HG02970 (cell line): Measurements from ENCODE around the gene CD40LG.

Experiments used
- ATAC-seq: cut with Tn5 transposase; IDR thresholded peaks from one replicate; pipeline ENCODE4 v1.9.1; 2021; ENCODE audit warnings: mild to moderate bottlenecking, moderate library complexity, moderate number of reproducible peaks; ENCODE audit not compliant: unreplicated experiment, low FRiP score

The CD40LG gene

GRCh38 chrX:136647677-136648360 is at the start of gene CD40LG:
CD40LG (plus strand) TSS chrX:136648158; CDS start chrX:136648249, 91 bp downstream.
- ATAC-seq, result no peak

DNA sequence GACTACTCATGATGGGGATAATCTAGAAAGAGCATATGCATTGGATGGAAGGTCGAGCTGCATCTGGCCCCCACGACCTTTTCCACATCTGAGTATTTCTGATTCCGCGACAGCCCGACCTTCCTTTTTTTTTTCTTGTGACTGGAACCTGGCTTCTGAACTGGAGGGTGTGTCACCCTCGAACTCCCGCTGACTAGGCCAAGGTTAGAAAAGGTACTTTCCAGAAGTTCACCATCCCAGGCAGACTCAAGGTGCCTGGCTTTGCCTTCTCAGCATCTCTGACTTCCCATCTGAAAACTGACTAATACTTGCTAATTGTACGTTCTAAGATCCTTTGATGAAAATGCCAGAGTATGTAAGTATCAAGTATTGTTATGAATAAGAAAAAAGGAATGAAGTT is 49.3 kb upstream of the CD40LG start:
- ATAC-seq, result no peak

DNA sequence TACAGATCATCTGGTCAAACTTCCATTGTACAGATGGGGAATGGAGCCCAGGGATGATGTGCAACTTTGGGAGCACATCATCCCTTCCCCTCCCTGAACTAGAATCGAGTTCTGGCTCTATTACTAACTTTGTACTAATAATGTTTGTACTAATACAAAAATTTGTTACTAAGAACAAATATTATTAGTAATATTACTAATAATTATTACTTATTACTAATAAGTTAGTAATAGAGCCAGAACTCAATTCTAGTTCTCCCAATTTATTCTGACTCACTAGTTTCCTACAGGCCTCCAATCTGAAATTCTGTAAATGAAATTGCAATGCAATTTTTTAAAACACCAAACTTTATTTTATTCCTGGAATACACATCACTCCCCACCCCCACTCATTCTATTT is 47.9 kb upstream of the CD40LG start:
- ATAC-seq, result no peak

GRCh38 chrX:136607236-136607635 is 40.7 kb upstream of the CD40LG start:
- ATAC-seq, result no peak

DNA sequence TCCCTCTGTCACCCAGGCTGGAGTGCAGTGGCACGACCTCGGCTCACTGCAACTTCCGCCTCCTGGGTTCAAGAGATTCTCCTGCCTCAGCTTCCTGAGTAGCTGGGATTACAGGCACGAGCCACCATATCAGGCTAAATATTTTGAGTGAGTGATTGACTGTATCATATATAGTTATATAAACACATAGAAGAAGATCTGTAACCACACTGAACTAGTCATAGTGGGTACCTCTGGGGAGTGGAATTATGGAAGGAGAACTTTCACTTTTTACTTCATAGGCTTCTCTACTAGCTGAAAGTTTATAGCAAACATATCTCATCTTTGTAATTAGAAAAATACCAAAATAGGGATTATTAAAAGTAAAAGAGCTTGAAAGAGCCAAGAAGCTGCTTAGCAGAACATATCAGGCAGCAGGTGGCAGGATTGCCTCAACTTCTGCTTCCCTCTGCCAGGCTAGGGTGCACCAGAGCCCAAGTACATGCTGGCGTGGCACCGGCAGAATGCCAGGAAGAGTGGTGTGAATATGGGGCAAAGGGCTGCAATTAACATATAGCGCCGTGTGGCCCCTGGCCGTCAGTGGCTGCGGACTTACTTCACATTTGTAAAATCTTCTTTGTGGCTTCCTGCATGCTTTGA is 39.5 kb upstream of the CD40LG start:
- ATAC-seq, result no peak

- peak; percentile 57 for ATAC-seq
Observed at GRCh38 chrX:136616987-136617685, 30.8 kb upstream of the CD40LG start.

DNA sequence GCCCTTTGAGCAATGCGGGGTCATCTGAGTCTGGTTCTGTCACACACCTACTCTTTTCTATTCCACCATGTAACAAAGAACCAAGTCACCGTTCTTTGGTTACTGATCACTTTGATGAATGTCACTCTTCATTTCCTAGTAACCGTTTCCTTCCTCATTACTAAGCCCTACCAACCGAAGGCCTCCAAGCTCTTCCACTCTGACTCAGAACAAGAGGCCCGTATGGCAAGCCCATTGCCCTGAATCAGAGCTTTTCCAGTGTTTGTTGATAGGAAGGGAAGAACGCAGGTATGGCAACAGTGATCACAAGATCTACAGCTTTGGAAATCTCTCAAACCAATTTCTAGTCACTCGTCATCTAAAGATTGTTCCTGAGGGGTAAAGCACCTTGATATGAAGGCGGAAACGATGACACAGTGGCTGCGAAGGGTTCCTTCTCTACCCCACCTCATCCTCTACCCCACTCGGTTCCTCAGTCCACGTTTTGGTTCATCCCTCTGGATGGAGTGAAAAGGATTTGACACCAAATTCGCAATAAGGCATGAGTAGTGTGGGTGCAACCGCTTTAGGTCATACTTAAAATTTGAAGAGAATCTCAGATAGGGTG is 28.0 kb upstream of the CD40LG start:
- no peak for ATAC-seq

DNA sequence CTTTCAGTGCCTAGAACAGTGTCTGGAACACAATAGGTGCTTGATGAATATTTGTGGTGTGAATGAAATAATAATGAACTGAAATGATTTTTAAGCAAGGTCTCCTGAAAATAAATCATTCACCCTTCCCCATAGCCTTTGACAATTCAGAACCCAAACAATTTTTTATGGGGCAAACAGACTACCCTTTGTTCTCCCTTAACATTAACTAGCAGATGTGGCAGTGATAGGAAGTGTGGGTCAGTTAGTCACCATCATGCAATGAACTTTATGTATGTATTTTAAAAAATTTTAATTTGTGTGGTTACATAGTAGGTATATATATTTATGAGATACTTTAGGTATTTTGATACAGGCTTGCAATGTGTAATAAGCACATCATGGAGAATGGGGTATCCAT is 27.2 kb upstream of the CD40LG start:
- no peak for ATAC-seq

DNA sequence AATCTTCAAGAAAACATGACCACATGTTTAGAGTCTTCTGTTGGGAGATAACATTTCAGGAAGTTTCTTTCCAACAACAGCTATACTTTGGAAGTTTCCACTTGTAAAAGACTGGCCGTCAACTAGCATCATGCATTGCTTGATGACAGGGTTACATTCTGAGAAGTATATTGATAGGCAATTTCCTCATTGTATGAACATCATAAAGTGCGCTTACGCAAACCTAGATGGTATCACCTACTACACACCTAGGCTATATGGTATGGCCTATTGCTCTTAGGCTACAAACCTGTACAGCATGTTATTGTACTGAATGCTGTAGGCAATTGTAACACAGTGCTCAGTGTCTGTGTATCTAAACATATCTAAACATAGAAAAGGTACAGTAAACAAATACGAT is 25.4 kb upstream of the CD40LG start:
- ATAC-seq, result no peak

- no peak for ATAC-seq
Observed at GRCh38 chrX:136623396-136623795, 24.6 kb upstream of the CD40LG start.

DNA sequence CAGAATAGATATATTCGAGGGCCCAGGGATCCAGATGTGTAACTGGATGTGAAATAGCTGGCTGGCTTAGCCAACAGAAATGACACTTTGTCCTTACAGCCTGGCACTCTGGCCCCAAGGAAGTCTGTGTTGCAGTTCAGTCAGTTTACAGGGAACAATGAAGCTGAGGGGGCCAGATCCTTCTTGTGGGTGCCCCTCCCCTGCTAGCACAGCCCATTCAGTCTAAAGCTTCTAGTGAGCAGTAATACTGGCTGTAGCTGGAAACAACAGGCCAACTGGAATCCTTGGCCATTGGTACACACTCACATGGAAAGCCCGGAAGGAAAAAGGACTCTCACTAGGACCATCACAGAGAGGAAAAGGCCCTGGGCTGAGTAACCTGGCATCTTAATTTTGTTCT is 22.7 kb upstream of the CD40LG start:
- ATAC-seq, result no peak

- no peak for ATAC-seq
Observed at GRCh38 chrX:136626237-136626636, 21.7 kb upstream of the CD40LG start.

DNA sequence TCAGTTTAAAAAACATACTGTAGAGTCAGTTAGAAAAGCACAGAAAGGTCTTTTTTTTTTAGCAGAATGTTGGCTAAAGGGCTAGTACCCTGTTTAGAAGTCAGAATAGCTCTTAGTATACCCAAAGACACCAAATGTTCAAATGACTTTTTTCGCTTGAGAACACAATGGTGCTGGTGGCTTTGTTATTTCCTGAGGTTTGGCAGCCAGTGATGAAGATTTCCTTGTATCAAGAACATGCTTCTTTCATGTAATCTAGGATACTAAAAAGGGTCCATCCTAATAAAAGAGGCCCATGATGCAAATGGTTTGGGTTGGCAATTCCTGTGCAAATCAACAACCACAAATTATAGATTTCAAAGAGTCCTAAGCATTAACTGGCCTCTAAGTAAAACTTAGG is 21.1 kb upstream of the CD40LG start:
- no peak for ATAC-seq

GRCh38 chrX:136627409-136627808 is 20.5 kb upstream of the CD40LG start:
- no peak for ATAC-seq

GRCh38 chrX:136629084-136629750 is 18.7 kb upstream of the CD40LG start:
- ATAC-seq, result no peak

DNA sequence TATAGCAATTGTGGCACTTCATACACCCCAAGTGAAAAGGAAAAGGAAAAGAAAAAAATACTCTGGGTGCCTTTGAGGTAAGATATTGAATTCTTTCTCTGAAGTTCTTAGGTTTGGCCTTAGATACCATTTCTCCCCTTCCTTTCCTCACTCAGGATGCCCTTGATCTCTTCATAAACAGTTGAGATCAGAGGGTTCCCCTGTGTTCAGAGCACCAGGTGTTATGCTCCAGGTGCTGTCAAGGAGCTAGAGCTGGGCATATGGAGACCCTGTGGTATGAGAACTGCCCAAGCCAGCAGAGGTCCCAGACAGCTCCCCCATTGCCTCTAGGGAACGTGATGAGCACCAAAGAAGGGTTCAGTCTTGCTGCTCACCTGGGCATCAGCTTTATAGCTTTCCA is 17.1 kb upstream of the CD40LG start:
- no peak for ATAC-seq

GRCh38 chrX:136635235-136635634 is 12.7 kb upstream of the CD40LG start:
- ATAC-seq, result no peak

- ATAC-seq, result no peak
Observed at GRCh38 chrX:136636121-136636520, 11.8 kb upstream of the CD40LG start.

GRCh38 chrX:136639506-136640176 is 8.3 kb upstream of the CD40LG start:
- no peak for ATAC-seq

DNA sequence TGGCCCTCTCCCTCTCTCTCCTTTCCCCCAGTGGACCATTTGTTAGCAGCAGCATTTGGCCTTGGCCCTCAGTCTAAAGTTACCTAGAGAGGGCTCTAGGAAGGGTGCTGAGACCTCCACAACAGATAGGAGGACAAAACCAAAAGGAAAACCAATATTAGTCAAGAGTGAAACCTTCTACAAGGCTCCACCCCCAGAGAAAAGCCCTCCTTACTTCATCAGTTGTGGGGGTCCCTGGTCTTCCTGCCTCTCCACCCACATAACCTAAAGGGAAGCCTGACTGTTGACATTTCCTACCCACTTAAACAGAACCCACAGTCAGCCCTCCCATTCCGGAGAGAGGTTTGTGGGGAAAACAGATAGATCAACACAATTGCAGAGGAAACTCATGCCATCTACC is 4.7 kb upstream of the CD40LG start:
- ATAC-seq, result no peak
